ENCODE measurements around the gene ZNF281. TPM values are rescaled to one million over a fixed set of nuclear protein-coding genes. Genes with fewer than 3 reads are reported as not detected.

Gene ZNF281
- total RNA-seq, 4 donors from 2014 or later = 13.0 to 18.7 (median 15.6) TPM

DNA sequence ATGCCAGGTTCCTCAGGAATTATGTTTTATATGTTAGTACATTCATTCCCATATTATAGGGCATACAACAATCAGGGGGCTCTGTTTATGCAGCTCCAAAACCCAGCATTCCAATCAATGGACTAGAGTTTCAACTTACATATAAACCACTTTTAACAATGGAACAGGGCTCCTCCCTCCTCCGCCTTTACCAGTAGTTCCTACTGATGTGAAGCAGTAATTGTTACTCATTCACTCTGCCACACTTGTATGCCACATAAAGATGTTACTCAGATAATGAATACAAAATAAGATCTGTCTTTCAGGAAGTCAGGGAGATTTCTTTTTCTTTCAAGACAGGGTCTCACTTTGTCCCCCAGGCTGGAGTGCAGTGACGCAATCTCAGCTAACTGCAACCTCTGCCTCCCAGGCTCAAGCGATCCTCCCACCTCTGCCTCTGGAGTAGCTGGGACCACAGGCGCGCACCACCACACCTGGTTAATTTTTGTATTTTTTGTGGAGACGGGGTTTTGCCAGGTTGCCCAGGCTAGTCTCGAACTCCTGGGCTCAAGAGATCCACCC is 17.1 kb downstream of the ZNF281 start:
- TF ChIP-seq, protein P1, sequence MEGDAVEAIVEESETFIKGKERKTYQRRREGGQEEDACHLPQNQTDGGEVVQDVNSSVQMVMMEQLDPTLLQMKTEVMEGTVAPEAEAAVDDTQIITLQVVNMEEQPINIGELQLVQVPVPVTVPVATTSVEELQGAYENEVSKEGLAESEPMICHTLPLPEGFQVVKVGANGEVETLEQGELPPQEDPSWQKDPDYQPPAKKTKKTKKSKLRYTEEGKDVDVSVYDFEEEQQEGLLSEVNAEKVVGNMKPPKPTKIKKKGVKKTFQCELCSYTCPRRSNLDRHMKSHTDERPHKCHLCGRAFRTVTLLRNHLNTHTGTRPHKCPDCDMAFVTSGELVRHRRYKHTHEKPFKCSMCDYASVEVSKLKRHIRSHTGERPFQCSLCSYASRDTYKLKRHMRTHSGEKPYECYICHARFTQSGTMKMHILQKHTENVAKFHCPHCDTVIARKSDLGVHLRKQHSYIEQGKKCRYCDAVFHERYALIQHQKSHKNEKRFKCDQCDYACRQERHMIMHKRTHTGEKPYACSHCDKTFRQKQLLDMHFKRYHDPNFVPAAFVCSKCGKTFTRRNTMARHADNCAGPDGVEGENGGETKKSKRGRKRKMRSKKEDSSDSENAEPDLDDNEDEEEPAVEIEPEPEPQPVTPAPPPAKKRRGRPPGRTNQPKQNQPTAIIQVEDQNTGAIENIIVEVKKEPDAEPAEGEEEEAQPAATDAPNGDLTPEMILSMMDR (IDR thresholded peaks at IDR 0.05) = no peak
- DNase-seq (ENCODE audit: low spot score) (no peak), ATAC-seq (ENCODE audit: low FRiP score) (no peak)

DNA sequence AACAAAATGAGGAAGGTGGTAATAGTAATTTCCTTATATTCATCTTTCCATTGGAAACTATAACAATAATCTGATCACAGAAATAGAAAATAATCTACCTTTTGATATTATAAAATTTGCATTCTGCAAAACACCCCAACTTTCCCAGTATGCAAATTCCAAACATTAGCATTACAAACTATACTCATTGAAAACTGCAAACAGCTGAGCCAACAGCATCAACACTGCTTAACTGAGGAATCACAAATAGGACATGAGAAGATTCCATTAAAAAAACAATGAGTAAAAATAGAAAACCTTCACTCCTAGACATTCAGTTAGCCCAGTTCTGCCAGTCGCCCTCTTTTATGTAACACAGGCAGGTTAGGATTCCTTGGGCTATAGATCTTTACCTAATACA is 18.1 kb downstream of the ZNF281 start:
- DNase-seq (ENCODE audit: low spot score) (no peak), ATAC-seq (ENCODE audit: low FRiP score) (no peak)
- TF ChIP-seq, protein P1 (IDR thresholded peaks at IDR 0.05) = no peak

- TF ChIP-seq, protein P1 (IDR thresholded peaks at IDR 0.05) = no peak
- DNase-seq (ENCODE audit: low spot score) (no peak), ATAC-seq (ENCODE audit: low FRiP score) (no peak)
Observed at GRCh38 chr1:200388791-200389190, 21.0 kb downstream of the ZNF281 start.

GRCh38 chr1:200386416-200386815 is 23.4 kb downstream of the ZNF281 start:
- DNase-seq (ENCODE audit: low spot score) (no peak), ATAC-seq (ENCODE audit: low FRiP score) (no peak)
- TF ChIP-seq, protein P1 (IDR thresholded peaks at IDR 0.05) = no peak

DNA sequence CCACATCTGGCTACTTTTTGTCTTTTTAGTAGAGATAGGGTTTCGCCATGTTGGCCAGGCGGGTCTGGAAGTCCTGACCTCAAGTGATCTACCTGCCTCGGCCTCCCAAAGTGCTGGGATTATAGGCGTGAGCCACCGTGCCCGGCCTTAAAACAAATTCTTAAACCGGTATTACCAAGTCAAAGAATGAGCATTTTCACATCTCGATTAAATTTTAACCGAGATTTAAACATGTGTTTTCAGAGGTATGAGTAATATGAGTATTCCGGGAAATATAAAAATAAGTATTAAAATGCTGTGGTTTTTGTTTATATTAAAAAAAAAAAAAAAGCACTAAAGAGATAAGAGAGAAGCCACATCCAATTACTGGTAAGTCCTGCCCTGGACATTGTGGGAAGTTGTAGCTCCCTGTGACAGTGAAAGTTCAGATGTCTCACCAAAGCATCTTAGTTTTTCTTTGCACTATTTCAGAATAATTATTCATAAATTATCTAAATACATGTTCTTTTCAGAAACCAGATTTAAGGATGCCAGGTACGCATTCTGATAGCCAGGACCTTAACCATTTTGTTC is 24.9 kb downstream of the ZNF281 start:
- TF ChIP-seq, protein P1 (IDR thresholded peaks at IDR 0.05) = no peak
- ATAC-seq (ENCODE audit: low FRiP score) (no peak), DNase-seq (ENCODE audit: low spot score) (no peak)

DNA sequence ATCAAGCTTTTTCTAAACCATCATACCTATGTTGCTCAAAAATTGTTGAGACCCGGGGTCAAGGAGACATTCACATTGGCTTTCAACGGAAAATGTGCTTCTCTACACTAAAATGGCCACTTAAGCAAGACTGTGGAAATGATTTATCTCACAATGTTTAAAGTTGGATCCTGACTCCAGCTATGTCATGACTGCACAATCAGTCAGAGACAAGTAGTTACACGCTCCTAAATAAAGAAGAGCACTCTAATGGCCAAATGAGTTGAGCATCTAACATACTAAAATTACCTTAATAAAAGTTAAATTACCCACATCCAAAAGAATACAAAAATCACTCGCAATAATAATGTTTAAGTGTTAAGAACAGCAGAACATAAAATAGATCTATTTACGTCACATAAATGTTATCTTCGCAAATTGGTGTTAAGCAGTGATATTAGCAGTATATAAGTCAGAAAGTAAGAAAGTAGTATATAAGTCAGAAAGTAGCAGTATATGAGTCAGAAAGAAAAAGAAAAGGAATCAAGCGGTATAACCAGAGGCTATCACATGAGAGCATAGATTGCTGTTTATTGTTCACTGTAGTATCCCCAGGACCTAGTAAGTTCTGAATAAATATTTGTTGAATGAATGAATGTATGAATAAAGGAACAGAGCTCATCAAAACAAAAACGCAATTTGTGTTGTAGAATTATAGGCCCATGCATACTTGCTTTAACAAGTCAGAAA is 28.4 kb downstream of the ZNF281 start:
- DNase-seq (ENCODE audit: low spot score) (no peak), ATAC-seq (ENCODE audit: low FRiP score) (no peak)
- TF ChIP-seq, protein P1 (IDR thresholded peaks at IDR 0.05) = no peak
